KG1 (cell line): ENCODE results near the gene AK5.

Source experiments
- DNase-seq: peaks from one replicate; lab custom pipeline; 2025; lab: John Stamatoyannopoulos, UW

Gene AK5

GRCh38 chr1:77541162-77541545, 259.3 kb downstream of the AK5 start:
- DNase-seq = no peak

GRCh38 chr1:77542813-77543420, 261.1 kb downstream of the AK5 start:
- DNase-seq = no peak

- DNase-seq = no peak
These were observed 262.1 kb downstream of the AK5 start for GRCh38 chr1:77543822-77544448.

GRCh38 chr1:77544845-77545244, 263.0 kb downstream of the AK5 start:
- no peak for DNase-seq

- DNase-seq = no peak
These were observed 264.2 kb downstream of the AK5 start for GRCh38 chr1:77545970-77546369.

GRCh38 chr1:77546890-77547289, 265.1 kb downstream of the AK5 start:
- no peak for DNase-seq

- DNase-seq = no peak
These were observed 266.5 kb downstream of the AK5 start for GRCh38 chr1:77548285-77548684.

GRCh38 chr1:77550135-77550534, 268.3 kb downstream of the AK5 start:
- no peak for DNase-seq

GRCh38 chr1:77552626-77553025, 270.8 kb downstream of the AK5 start:
- no peak for DNase-seq

GRCh38 chr1:77553568-77554291, 271.9 kb downstream of the AK5 start:
- DNase-seq = no peak

- no peak for DNase-seq
These were observed 274.2 kb downstream of the AK5 start for GRCh38 chr1:77556045-77556444.

- DNase-seq = no peak
These were observed 275.2 kb downstream of the AK5 start for GRCh38 chr1:77557053-77557452.

GRCh38 chr1:77558591-77559164, 276.9 kb downstream of the AK5 start:
- DNase-seq = no peak

GRCh38 chr1:77560741-77561140, 278.9 kb downstream of the AK5 start:
- no peak for DNase-seq

- DNase-seq = no peak
These were observed 280.9 kb downstream of the AK5 start for GRCh38 chr1:77562596-77563150.

- DNase-seq = no peak
These were observed 283.5 kb downstream of the AK5 start for GRCh38 chr1:77565321-77565720.

- no peak for DNase-seq
These were observed 289.8 kb downstream of the AK5 start for GRCh38 chr1:77571642-77572041.

GRCh38 chr1:77579547-77579946, 297.7 kb downstream of the AK5 start:
- DNase-seq = no peak

- DNase-seq = no peak
These were observed 301.1 kb downstream of the AK5 start for GRCh38 chr1:77582905-77583304.

GRCh38 chr1:77583483-77583882, 301.7 kb downstream of the AK5 start:
- DNase-seq = no peak

- DNase-seq = no peak
These were observed 303.1 kb downstream of the AK5 start for GRCh38 chr1:77584884-77585283.

GRCh38 chr1:77585610-77586314, 303.9 kb downstream of the AK5 start:
- DNase-seq = no peak
